ENCODE results near the gene SYNPO2L.

DNA sequence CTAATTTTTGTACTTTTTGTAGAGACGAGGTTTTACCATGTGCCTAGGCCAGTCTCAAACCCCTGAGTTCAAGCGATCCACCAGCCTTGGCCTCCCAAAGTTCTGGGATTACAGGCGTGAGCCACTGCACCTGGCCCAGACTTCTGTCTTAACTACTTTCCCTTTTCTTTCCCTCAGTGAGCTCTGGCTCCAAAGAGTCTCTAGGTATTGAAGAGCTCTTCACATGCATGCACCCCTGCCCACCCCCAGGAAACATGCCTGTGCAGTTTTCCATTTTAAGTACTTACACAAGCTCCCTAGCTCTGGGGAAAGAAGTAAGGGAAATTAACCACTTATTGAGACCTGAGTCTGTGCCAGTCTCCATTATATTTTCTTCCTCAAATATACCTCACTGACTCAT is 16.5 kb downstream of the SYNPO2L start:
- TF ChIP-seq, protein P1, sequence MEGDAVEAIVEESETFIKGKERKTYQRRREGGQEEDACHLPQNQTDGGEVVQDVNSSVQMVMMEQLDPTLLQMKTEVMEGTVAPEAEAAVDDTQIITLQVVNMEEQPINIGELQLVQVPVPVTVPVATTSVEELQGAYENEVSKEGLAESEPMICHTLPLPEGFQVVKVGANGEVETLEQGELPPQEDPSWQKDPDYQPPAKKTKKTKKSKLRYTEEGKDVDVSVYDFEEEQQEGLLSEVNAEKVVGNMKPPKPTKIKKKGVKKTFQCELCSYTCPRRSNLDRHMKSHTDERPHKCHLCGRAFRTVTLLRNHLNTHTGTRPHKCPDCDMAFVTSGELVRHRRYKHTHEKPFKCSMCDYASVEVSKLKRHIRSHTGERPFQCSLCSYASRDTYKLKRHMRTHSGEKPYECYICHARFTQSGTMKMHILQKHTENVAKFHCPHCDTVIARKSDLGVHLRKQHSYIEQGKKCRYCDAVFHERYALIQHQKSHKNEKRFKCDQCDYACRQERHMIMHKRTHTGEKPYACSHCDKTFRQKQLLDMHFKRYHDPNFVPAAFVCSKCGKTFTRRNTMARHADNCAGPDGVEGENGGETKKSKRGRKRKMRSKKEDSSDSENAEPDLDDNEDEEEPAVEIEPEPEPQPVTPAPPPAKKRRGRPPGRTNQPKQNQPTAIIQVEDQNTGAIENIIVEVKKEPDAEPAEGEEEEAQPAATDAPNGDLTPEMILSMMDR (IDR thresholded peaks at IDR 0.05): no peak
- no peak for TF ChIP-seq ZFX (IDR thresholded peaks at IDR 0.05; ENCODE audit: borderline replicate concordance)

All from 22Rv1 (cell line).